CD4-positive, alpha-beta T cell (primary cell): ENCODE measurements around the gene NOD1. TPM values are rescaled to one million over a fixed set of nuclear protein-coding genes. Genes with fewer than 3 reads are reported as not detected.

ENCODE experiments used
- ATAC-seq: fragments of 200-7000 bp; cut with Tn5 transposase; one replicate; pipeline ENCODE4 v1.10.0; 2022; ENCODE audit warnings: mild to moderate bottlenecking; ENCODE audit not compliant: poor library complexity
- CTCF ChIA-PET: fragments of 350-600 bp; sonication (Branson Sonifier 250); formaldehyde crosslinking; loops from one replicate; lab custom pipeline; 2021; ENCODE audit warnings: antibody characterized with exemption, inconsistent platforms; lab: Charles Lee
- POLR2A ChIA-PET: fragments of 350-600 bp; sonication (Branson Sonifier 250); formaldehyde crosslinking; loops from one replicate; lab custom pipeline; 2021; ENCODE audit warnings: antibody characterized with exemption, inconsistent platforms; lab: Charles Lee
- DNase-seq, 14 experiments: peaks; one replicate each; pipeline ENCODE4 v3.0.0-alpha.2; 2013 to 2020; ENCODE audit warnings: mixed read lengths in 2 of 14
- H3K27ac ChIP-seq, 2 donors: one replicate each; pipeline versions ENCODE4 v1.5.1 to v1.7.0; 2013; ENCODE audit warnings: low read length in 2 of 2, low read depth in 1 of 2, mild to moderate bottlenecking in 1 of 2
- H3K27me3 ChIP-seq, 2 experiments: 1 replicate in 1 of 2; 2 replicates in 1 of 2; pipeline versions ENCODE4 v1.6.1 to v1.7.0; 2013; ENCODE audit warnings: low read length in 2 of 2, control low read depth in 1 of 2, mild to moderate bottlenecking in 1 of 2, moderate library complexity in 1 of 2; ENCODE audit not compliant: insufficient read depth in 2 of 2, control insufficient read depth in 1 of 2
- H3K36me3 ChIP-seq: one replicate; pipeline ENCODE4 v1.6.1; 2013; ENCODE audit warnings: low read length, control low read depth; ENCODE audit not compliant: insufficient read depth
- H3K4me1 ChIP-seq: one replicate; pipeline ENCODE4 v1.6.1; 2013; ENCODE audit warnings: low read length, control low read depth; ENCODE audit not compliant: insufficient read depth
- H3K4me3 ChIP-seq: one replicate; pipeline ENCODE4 v1.5.1; 2013; ENCODE audit warnings: mild to moderate bottlenecking, low read length, moderate library complexity
- H3K9me3 ChIP-seq, 2 experiments: 1 replicate in 1 of 2; 2 replicates in 1 of 2; pipeline versions ENCODE4 v1.6.1 to v1.7.0; 2013; ENCODE audit warnings: low read length in 2 of 2, mild to moderate bottlenecking in 2 of 2, control low read depth in 1 of 2, moderate library complexity in 1 of 2; ENCODE audit not compliant: control insufficient read depth in 1 of 2, insufficient read depth in 1 of 2
- H3K27ac Mint-ChIP-seq: one replicate; pipeline ENCODE4 v1.8.0; 2020; ENCODE audit warnings: mixed read lengths
- H3K27me3 Mint-ChIP-seq: one replicate; pipeline ENCODE4 v1.8.0; 2021; ENCODE audit warnings: mixed read lengths
- H3K36me3 Mint-ChIP-seq: one replicate; pipeline ENCODE4 v1.8.0; 2021; ENCODE audit warnings: low read depth, mixed read lengths
- H3K4me1 Mint-ChIP-seq: one replicate; pipeline ENCODE4 v1.8.0; 2021; ENCODE audit warnings: low read depth, mixed read lengths
- H3K4me3 Mint-ChIP-seq: one replicate; pipeline ENCODE4 v1.8.0; 2020; ENCODE audit warnings: mild to moderate bottlenecking, mixed read lengths
- H3K9me3 Mint-ChIP-seq: one replicate; pipeline ENCODE4 v1.8.0; 2020; ENCODE audit warnings: mixed read lengths
- CTCF ChIP-seq: fragments of 200-600 bp; IDR thresholded peaks from one replicate; pipeline ENCODE4 v1.8.0; 2022; ENCODE audit warnings: antibody characterized with exemption, mild to moderate bottlenecking
- intact Hi-C, 2 experiments: fragments of 100-400 bp; cut with DNase I in 1 of 2; cut with micrococcal nuclease in 1 of 2; formaldehyde crosslinking; loops; one replicate each; pipeline versions ENCODE4 v1.15.1 to v1.9.0; 2023 to 2025; cut with DNase I, micrococcal nuclease
- total RNA-seq, 174 experiments: library from RNA in 2 of 174; stranded (reverse) in 2 of 174; gene quantifications; one replicate each; pipeline ENCODE4 v1.2.3 and lab custom pipeline; 2021 to 2026

NOD1 gene
- total RNA-seq, 2 experiments from 2014 or later: 11.6 to 12.6 TPM

- DNase-seq (no peak), ATAC-seq (no peak)
- Mint-ChIP-seq H3K9me3 (no peaks in the 10 kb centered on the region), H3K36me3 (peaks cover 7% of the 10 kb centered on the region), H3K4me3 (no peak overlapping the region), H3K27me3 (no peaks in the 10 kb centered on the region), H3K27ac (no peak overlapping the region), H3K4me1 (no peaks in the 10 kb centered on the region)
- Histone ChIP-seq H3K36me3 (peaks cover 6% of the 10 kb centered on the region), H3K4me1 (no peaks in the 10 kb centered on the region), H3K9me3 (no peaks in the 10 kb centered on the region), H3K4me3 (no peak overlapping the region), H3K27ac (no peak overlapping the region), H3K27me3 (no peaks in the 10 kb centered on the region)
- POLR2A ChIA-PET: no interaction called here
- CTCF ChIA-PET: interaction anchor here (1.9 kb wide), 1 partner anchor 12 kb away, joined by 6 read pairs; no protein-coding TSS in a partner anchor
- intact Hi-C loops: no loop called here
- no peak for TF ChIP-seq CTCF
Measured at GRCh38 chr7:30522159-30522558, 43.6 kb upstream of the NOD1 start.

- ChIA-PET POLR2A (no interaction called here), CTCF (interaction anchor here (1.9 kb wide), 1 partner anchor 12 kb away, joined by 6 read pairs; no protein-coding TSS in a partner anchor)
- Histone ChIP-seq H3K36me3 (peaks cover 6% of the 10 kb centered on the region), H3K27ac (no peak overlapping the region), H3K9me3 (no peaks in the 10 kb centered on the region), H3K4me1 (no peaks in the 10 kb centered on the region), H3K4me3 (no peak overlapping the region), H3K27me3 (no peaks in the 10 kb centered on the region)
- Mint-ChIP-seq H3K4me1 (no peaks in the 10 kb centered on the region), H3K27me3 (no peaks in the 10 kb centered on the region), H3K9me3 (no peaks in the 10 kb centered on the region), H3K27ac (no peak overlapping the region), H3K36me3 (peaks cover 7% of the 10 kb centered on the region), H3K4me3 (no peak overlapping the region)
- no peak for TF ChIP-seq CTCF
- no peak for DNase-seq
- no peak for ATAC-seq
- intact Hi-C loops: no loop called here
Measured at GRCh38 chr7:30521532-30521931, 42.9 kb upstream of the NOD1 start.

GRCh38 chr7:30519122-30519521, 40.5 kb upstream of the NOD1 start:
- no peak for TF ChIP-seq CTCF
- Mint-ChIP-seq H3K36me3 (peaks cover 7% of the 10 kb centered on the region), H3K27me3 (no peaks in the 10 kb centered on the region), H3K9me3 (no peaks in the 10 kb centered on the region), H3K27ac (no peak overlapping the region), H3K4me3 (no peak overlapping the region), H3K4me1 (no peaks in the 10 kb centered on the region)
- no peaks in the 10 kb centered on the region for H3K27me3 ChIP-seq
- ChIA-PET POLR2A (no interaction called here), CTCF (no interaction called here)
- no peaks in the 10 kb centered on the region for H3K4me1 ChIP-seq
- ATAC-seq (no peak), DNase-seq (no peak)
- no peak overlapping the region for H3K4me3 ChIP-seq
- peaks cover 6% of the 10 kb centered on the region for H3K36me3 ChIP-seq
- intact Hi-C loops: no loop called here
- H3K27ac ChIP-seq: no peak overlapping the region
- H3K9me3 ChIP-seq: no peaks in the 10 kb centered on the region
